K562 (cell line): ENCODE measurements around the gene SETDB1. TPM values are rescaled to one million over a fixed set of nuclear protein-coding genes. Genes with fewer than 3 reads are reported as not detected.

Experiments
- ARNT ChIP-seq, 2 experiments: fragments of 450-650 bp; IDR thresholded peaks; 2 replicates each; pipeline ENCODE4 v1.6.1; 2016; ENCODE audit warnings: mild to moderate bottlenecking in 1 of 2
- KDM5B ChIP-seq: fragments of 200-600 bp; sonication (generic); IDR thresholded peaks from 2 replicates; pipeline ENCODE4 v1.6.1; 2012; ENCODE audit warnings: low read depth, mild to moderate bottlenecking, moderate library complexity, low read length, control low read depth, inconsistent platforms; ENCODE audit not compliant: insufficient replicate concordance
- MGA ChIP-seq: fragments of 450-650 bp; IDR thresholded peaks from 2 replicates; pipeline ENCODE4 v1.6.1; 2016; ENCODE audit warnings: mild to moderate bottlenecking, moderate library complexity
- MYC ChIP-seq, 2 experiments: fragments of 250-450 bp in 1 of 2; sonication (Bioruptor Pico) in 1 of 2; IDR thresholded peaks; 2 replicates each; pipeline versions ENCODE4 v1.5.1 to v1.6.1; 2012 to 2021; ENCODE audit warnings: low read depth in 2 of 2, borderline replicate concordance in 1 of 2, improper control_type of control experiment in 1 of 2, low read length in 1 of 2, mild to moderate bottlenecking in 1 of 2, moderate library complexity in 1 of 2
- NELFE ChIP-seq: IDR thresholded peaks from 2 replicates; pipeline ENCODE4 v1.6.1; 2011; ENCODE audit warnings: mild to moderate bottlenecking; ENCODE audit not compliant: insufficient read depth, insufficient read length
- PTBP1 ChIP-seq: fragments of 200-400 bp; formaldehyde crosslinking; IDR thresholded peaks from 2 replicates; pipeline ENCODE4 v1.6.1; 2017; ENCODE audit warnings: low read depth, low read length
- TCF7 ChIP-seq: sonication (generic); IDR thresholded peaks from 2 replicates; pipeline ENCODE4 v1.6.1; 2016; ENCODE audit warnings: antibody characterized with exemption, borderline replicate concordance
- YY1 ChIP-seq, 3 experiments: IDR thresholded peaks; 2 replicates each; pipeline ENCODE4 v1.6.1; 2011; ENCODE audit warnings: low read length in 2 of 3, mild to moderate bottlenecking in 2 of 3, moderate library complexity in 2 of 3, borderline replicate concordance in 1 of 3, control low read depth in 1 of 3, low read depth in 1 of 3; ENCODE audit not compliant: insufficient read depth in 3 of 3, insufficient replicate concordance in 2 of 3, control insufficient read depth in 1 of 3, insufficient read length in 1 of 3; ENCODE audit errors: extremely low read depth in 1 of 3
- ZBTB33 ChIP-seq: sonication (generic); formaldehyde crosslinking; IDR thresholded peaks from 2 replicates; pipeline ENCODE4 v1.8.1; 2023; ENCODE audit warnings: mild to moderate bottlenecking, missing genetic modification reagents
- polyA plus RNA-seq, 8 experiments: library from polyadenylated mRNA; depleted of rRNA in 4 of 8; stranded (reverse) in 5 of 8; unstranded in 3 of 8; fragments of >200 nt; fragmentation: Nextera tagmentation in 2 of 8; fragmentation: Illumina TruSeq in 1 of 8; extraction: Ambion mirVana in 2 of 8; extraction: Trizol in 1 of 8; gene quantifications; 2 replicates each; pipeline versions ENCODE4 v1.2.1 to v1.2.3, GENCODE V29; 2011 to 2014; ENCODE audit warnings: inconsistent platforms in 1 of 8, missing spikeins in 1 of 8
- total RNA-seq, 7 experiments: library from RNA; depleted of rRNA in 6 of 7; stranded (reverse); fragments of >200 nt in 6 of 7; fragmentation: Illumina TruSeq in 2 of 7; extraction: Trizol in 2 of 7; gene quantifications; 2 replicates each; pipeline versions ENCODE4 v1.2.1 to v1.2.3, GENCODE V29; 2011 to 2021; ENCODE audit warnings: low replicate concordance in 1 of 7
- TF ChIP-seq, protein P1 (sequence below): fragments of 250-450 bp; sonication (Bioruptor Pico); IDR thresholded peaks from 2 replicates; pipeline ENCODE4 v1.8.0; 2022; ENCODE audit warnings: inconsistent platforms, mild to moderate bottlenecking, moderate library complexity, borderline replicate concordance

The SETDB1 gene
- total and polyA plus RNA-seq, 9 of the 15 experiments (the other 6 are each of a cell fraction or from before 2014, with no cell fraction given), result 21.5 to 64.4 (median 42.0) TPM

DNA sequence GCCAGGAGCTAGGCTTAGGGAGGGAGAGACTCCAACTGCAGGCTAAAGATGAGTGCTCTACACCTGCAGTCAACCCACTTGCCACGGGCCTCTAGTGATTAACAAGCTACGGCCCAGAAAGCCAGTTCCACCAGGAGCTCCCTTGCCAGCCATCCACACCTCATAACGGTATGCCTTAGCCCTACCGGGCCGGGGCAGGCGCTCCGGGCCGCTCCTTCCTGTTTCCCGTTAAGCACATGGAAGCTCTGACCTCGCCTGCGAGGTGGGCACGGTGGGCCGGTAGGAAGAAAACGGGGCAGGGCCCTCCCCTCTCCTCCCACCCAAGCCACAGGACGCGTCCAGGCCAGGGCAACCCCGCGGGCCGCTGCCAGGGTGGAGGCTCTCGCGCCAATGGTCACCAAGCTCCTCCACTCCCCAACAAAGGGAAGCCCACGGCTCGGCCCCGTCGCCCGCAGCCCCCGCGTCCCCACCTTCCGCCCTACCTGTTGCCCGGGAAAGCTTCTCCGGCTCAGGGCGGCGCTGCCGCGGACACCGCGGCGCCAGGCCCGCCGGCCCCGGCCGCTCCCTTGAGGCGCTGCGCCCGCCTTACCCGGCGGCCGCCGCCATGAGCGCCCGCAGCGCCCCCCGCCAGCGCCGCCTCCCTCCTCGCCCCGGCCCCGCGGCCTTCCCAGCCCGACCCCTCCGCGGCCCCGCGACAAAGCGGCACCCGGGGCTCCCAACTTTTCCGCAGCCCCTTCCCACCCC lies 47.8 kb downstream of the SETDB1 start (continued):
- TF ChIP-seq MGA (no peak), YY1 (IDR thresholded peaks at IDR 0.05; ENCODE audit: borderline replicate concordance in 1 of 3, control insufficient read depth in 1 of 3, extremely low read depth in 1 of 3, insufficient read depth in 3 of 3, insufficient read length in 1 of 3, insufficient replicate concordance in 2 of 3, low read depth in 1 of 3, low read length in 2 of 3) (peak in 1 of 3 experiments; percentile 78), PTBP1 (no peak), KDM5B (peak; percentile 40), ARNT (IDR thresholded peaks at IDR 0.05) (no peak), ZBTB33 (CRISPR knock-in tag) (no peak), MYC (IDR thresholded peaks at IDR 0.05; ENCODE audit: low read depth, low read length) (peak; percentile 60), MYC (CRISPR knock-in tag; IDR thresholded peaks at IDR 0.05; ENCODE audit: borderline replicate concordance, low read depth) (no peak), NELFE (no peak), TCF7 (no peak)
- TF ChIP-seq, protein P1, sequence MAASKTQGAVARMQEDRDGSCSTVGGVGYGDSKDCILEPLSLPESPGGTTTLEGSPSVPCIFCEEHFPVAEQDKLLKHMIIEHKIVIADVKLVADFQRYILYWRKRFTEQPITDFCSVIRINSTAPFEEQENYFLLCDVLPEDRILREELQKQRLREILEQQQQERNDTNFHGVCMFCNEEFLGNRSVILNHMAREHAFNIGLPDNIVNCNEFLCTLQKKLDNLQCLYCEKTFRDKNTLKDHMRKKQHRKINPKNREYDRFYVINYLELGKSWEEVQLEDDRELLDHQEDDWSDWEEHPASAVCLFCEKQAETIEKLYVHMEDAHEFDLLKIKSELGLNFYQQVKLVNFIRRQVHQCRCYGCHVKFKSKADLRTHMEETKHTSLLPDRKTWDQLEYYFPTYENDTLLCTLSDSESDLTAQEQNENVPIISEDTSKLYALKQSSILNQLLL (CRISPR knock-in tag), result no peak
